Lower leg skin (tissue), 4 donors: Measurements from ENCODE around the gene GAD1. TPM values are rescaled to one million over a fixed set of nuclear protein-coding genes. Genes with fewer than 3 reads are reported as not detected.

Experiments used
- DNase-seq, 2 donors: peaks; one replicate each; pipeline ENCODE4 v3.0.0-alpha.2; 2019; ENCODE audit warnings: low spot score in 2 of 2
- H3K4me3 ChIP-seq: fragments of 200-600 bp; sonication (generic); 2 replicates; pipeline ENCODE4 v1.5.1; 2017; ENCODE audit warnings: mild to moderate bottlenecking, low read depth; ENCODE audit not compliant: poor library complexity, severe bottlenecking
- CTCF ChIP-seq, 3 donors: fragments of 450-650 bp; IDR thresholded peaks; one replicate each; pipeline ENCODE4 v1.5.1; 2016; ENCODE audit warnings: antibody characterized with exemption in 3 of 3, mild to moderate bottlenecking in 3 of 3, moderate library complexity in 2 of 3
- POLR2A ChIP-seq, 2 donors: fragments of 450-650 bp; IDR thresholded peaks; one replicate each; pipeline ENCODE4 v1.6.1; 2016 to 2017; ENCODE audit warnings: antibody characterized with exemption in 2 of 2, mild to moderate bottlenecking in 1 of 2, moderate library complexity in 1 of 2
- WGBS, 2 donors: methylation state at CpG; one replicate each; pipeline ENCODE4 v1.1.5; 2018; 5-methylcytosine and 5-hydroxymethylcytosine counted together
- intact Hi-C: fragments of 100-400 bp; cut with DNase I; formaldehyde crosslinking; loops from one replicate; pipeline ENCODE4 v1.15.0; 2023; ENCODE audit warnings: low total_unique reads
- total RNA-seq, 4 donors: library from RNA; depleted of rRNA; stranded (reverse); fragments of >200 nt; gene quantifications; one replicate each; pipeline ENCODE4 v1.1.0, GENCODE V29; 2016

Gene GAD1
- total RNA-seq, 4 donors from 2014 or later: 0.05 TPM; not detected in 3

- 95 to 96% methylated on average over 4 of the region's 4 CpGs for WGBS, 2 donors
- DNase-seq: no peak
- no peak for TF ChIP-seq POLR2A (IDR thresholded peaks at IDR 0.05)
- intact Hi-C loops: no loop called here
- no peak overlapping the region for H3K4me3 ChIP-seq
These were observed 14.4 kb downstream of the GAD1 start for GRCh38 chr2:170831115-170831514.

GRCh38 chr2:170836027-170836426 is 19.3 kb downstream of the GAD1 start:
- no peak for TF ChIP-seq POLR2A (IDR thresholded peaks at IDR 0.05)
- TF ChIP-seq CTCF (IDR thresholded peaks at IDR 0.05): no peak
- no peak overlapping the region for H3K4me3 ChIP-seq
- DNase-seq: no peak
- 52 to 56% methylated on average over 5 of the region's 5 CpGs for WGBS, 2 donors
- intact Hi-C loops: no loop called here

GRCh38 chr2:170840717-170841210 is 24.1 kb downstream of the GAD1 start:
- TF ChIP-seq CTCF (IDR thresholded peaks at IDR 0.05) (no peak), POLR2A (IDR thresholded peaks at IDR 0.05) (no peak)
- no peak overlapping the region for H3K4me3 ChIP-seq
- DNase-seq: no peak
- intact Hi-C loops: no loop called here
- WGBS, 2 donors: 82 to 84% methylated on average over 4 of the region's 4 CpGs

GRCh38 chr2:170842785-170843184 is 26.1 kb downstream of the GAD1 start:
- 81 to 89% methylated on average over 2 of the region's 2 CpGs for WGBS, 2 donors
- intact Hi-C loops: no loop called here
- no peak overlapping the region for H3K4me3 ChIP-seq
- DNase-seq: no peak
- TF ChIP-seq POLR2A (IDR thresholded peaks at IDR 0.05): no peak
- no peak for TF ChIP-seq CTCF (IDR thresholded peaks at IDR 0.05)

- intact Hi-C loops: no loop called here
- 25 to 38% methylated on average over 2 of the region's 2 CpGs for WGBS, 2 donors
- TF ChIP-seq CTCF (IDR thresholded peaks at IDR 0.05) (no peak), POLR2A (IDR thresholded peaks at IDR 0.05) (no peak)
These were observed 27.0 kb downstream of the GAD1 start for GRCh38 chr2:170843656-170844055.

GRCh38 chr2:170845343-170845742 is 28.7 kb downstream of the GAD1 start:
- no peak for TF ChIP-seq POLR2A (IDR thresholded peaks at IDR 0.05)
- TF ChIP-seq CTCF (IDR thresholded peaks at IDR 0.05): no peak
- 85 to 89% methylated on average over 10 of the region's 10 CpGs for WGBS, 2 donors
- H3K4me3 ChIP-seq: no peak overlapping the region
- DNase-seq: no peak
- intact Hi-C loops: no loop called here

More at GRCh38 chr2:170843656-170844055, 27.0 kb downstream of the GAD1 start:
- H3K4me3 ChIP-seq: no peak overlapping the region
- no peak for DNase-seq
